Measurements from ENCODE around the gene PLA2R1.

Gene PLA2R1

DNA sequence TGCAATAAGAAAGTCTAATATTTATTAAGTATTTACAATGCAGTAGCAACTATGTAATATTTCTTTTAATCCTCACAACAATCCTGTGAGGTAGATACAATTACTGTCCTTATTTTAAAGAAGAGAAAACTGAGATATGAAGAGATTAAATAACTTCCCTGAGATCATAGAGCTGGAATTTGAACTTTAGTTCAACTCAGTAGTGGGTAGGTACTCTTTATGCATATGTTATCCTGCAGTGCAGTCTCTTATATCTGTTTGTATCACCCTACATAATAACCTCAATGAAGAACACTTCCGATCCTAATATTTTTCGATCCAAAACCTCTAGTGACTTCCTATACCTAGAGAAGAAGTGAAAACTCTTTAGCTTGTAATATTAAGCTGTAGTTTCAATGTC is 64.2 kb downstream of the PLA2R1 start:
- no peak overlapping the region for H2BK5ac ChIP-seq (ENCODE audit: low read length)
- no CpG with 5 or more reads among the region's 2 CpGs for WGBS (ENCODE audit: extremely low coverage, insufficient coverage, low lambda C conversion rate)
- H3K27ac ChIP-seq (ENCODE audit: low read depth, low read length), result no peak overlapping the region
- no peak overlapping the region for H3K4me3 ChIP-seq (ENCODE audit: low read length)
- H2BK120ac ChIP-seq (ENCODE audit: low read depth, low read length), result no peak overlapping the region
- no peak overlapping the region for H3K56ac ChIP-seq (ENCODE audit: low read length)
- H3K4me2 ChIP-seq (ENCODE audit: low read length), result no peak overlapping the region
- no peak overlapping the region for H3K4ac ChIP-seq (ENCODE audit: low read depth, low read length)
- H2BK15ac ChIP-seq (replicated peaks; ENCODE audit: low read depth), result no peak overlapping the region
- no peaks in the 10 kb centered on the region for H3K27me3 ChIP-seq (ENCODE audit: insufficient read depth, low read length, poor library complexity)
- H3K9ac ChIP-seq (ENCODE audit: low read length), result no peak overlapping the region
- no peaks in the 10 kb centered on the region for H3K79me1 ChIP-seq (ENCODE audit: low read length)
- no peak overlapping the region for H2AK5ac ChIP-seq (ENCODE audit: low read length)
- no peak overlapping the region for H3K23ac ChIP-seq (ENCODE audit: low read length)
- H4K5ac ChIP-seq (ENCODE audit: low read length), result no peak overlapping the region
- no peaks in the 10 kb centered on the region for H3K36me3 ChIP-seq (ENCODE audit: control insufficient read depth, insufficient read depth, low read length)
- no peak overlapping the region for H3K18ac ChIP-seq (ENCODE audit: low read length)
- no peak overlapping the region for H4K8ac ChIP-seq (ENCODE audit: low read depth, low read length)
- no peaks in the 10 kb centered on the region for H3K4me1 ChIP-seq (ENCODE audit: control insufficient read depth, low read depth, low read length)
- no peak for DNase-seq
- H3K79me2 ChIP-seq (ENCODE audit: control insufficient read depth, insufficient read depth, low read length), result no peaks in the 10 kb centered on the region

- H3K23ac ChIP-seq (ENCODE audit: low read length), result no peak overlapping the region
- H2AK5ac ChIP-seq (ENCODE audit: low read length), result no peak overlapping the region
- DNase-seq, result no peak
- no peak overlapping the region for H2BK120ac ChIP-seq (ENCODE audit: low read depth, low read length)
- H3K18ac ChIP-seq (ENCODE audit: low read length), result no peak overlapping the region
- H3K4me3 ChIP-seq (ENCODE audit: low read length), result no peak overlapping the region
- H3K4me1 ChIP-seq (ENCODE audit: control insufficient read depth, low read depth, low read length), result no peaks in the 10 kb centered on the region
- H3K79me2 ChIP-seq (ENCODE audit: control insufficient read depth, insufficient read depth, low read length), result no peaks in the 10 kb centered on the region
- H3K79me1 ChIP-seq (ENCODE audit: low read length), result no peaks in the 10 kb centered on the region
- H3K27me3 ChIP-seq (ENCODE audit: insufficient read depth, low read length, poor library complexity), result no peaks in the 10 kb centered on the region
- H4K8ac ChIP-seq (ENCODE audit: low read depth, low read length), result no peak overlapping the region
- H3K36me3 ChIP-seq (ENCODE audit: control insufficient read depth, insufficient read depth, low read length), result no peaks in the 10 kb centered on the region
- H3K9ac ChIP-seq (ENCODE audit: low read length), result no peak overlapping the region
- H2BK5ac ChIP-seq (ENCODE audit: low read length), result no peak overlapping the region
- H3K4me2 ChIP-seq (ENCODE audit: low read length), result no peak overlapping the region
- H3K56ac ChIP-seq (ENCODE audit: low read length), result no peak overlapping the region
- no peak overlapping the region for H3K4ac ChIP-seq (ENCODE audit: low read depth, low read length)
- no peak overlapping the region for H2BK15ac ChIP-seq (replicated peaks; ENCODE audit: low read depth)
- H4K5ac ChIP-seq (ENCODE audit: low read length), result no peak overlapping the region
- no CpG with 5 or more reads among the region's 3 CpGs for WGBS (ENCODE audit: extremely low coverage, insufficient coverage, low lambda C conversion rate)
- no peak overlapping the region for H3K27ac ChIP-seq (ENCODE audit: low read depth, low read length)
Observed at GRCh38 chr2:159996792-159997546, 65.4 kb downstream of the PLA2R1 start.

GRCh38 chr2:159995038-159995437 is 67.4 kb downstream of the PLA2R1 start:
- Histone ChIP-seq H3K79me1 (ENCODE audit: low read length) (no peaks in the 10 kb centered on the region), H3K56ac (ENCODE audit: low read length) (no peak overlapping the region), H2BK120ac (ENCODE audit: low read depth, low read length) (no peak overlapping the region), H2BK5ac (ENCODE audit: low read length) (no peak overlapping the region), H3K23ac (ENCODE audit: low read length) (no peak overlapping the region), H3K4me3 (ENCODE audit: low read length) (no peak overlapping the region), H2AK5ac (ENCODE audit: low read length) (no peak overlapping the region), H3K9ac (ENCODE audit: low read length) (no peak overlapping the region), H3K18ac (ENCODE audit: low read length) (no peak overlapping the region), H4K8ac (ENCODE audit: low read depth, low read length) (no peak overlapping the region), H3K4me2 (ENCODE audit: low read length) (no peak overlapping the region), H2BK15ac (replicated peaks; ENCODE audit: low read depth) (no peak overlapping the region), H3K36me3 (ENCODE audit: control insufficient read depth, insufficient read depth, low read length) (no peaks in the 10 kb centered on the region), H3K27ac (ENCODE audit: low read depth, low read length) (no peak overlapping the region), H3K27me3 (ENCODE audit: insufficient read depth, low read length, poor library complexity) (no peaks in the 10 kb centered on the region), H3K79me2 (ENCODE audit: control insufficient read depth, insufficient read depth, low read length) (no peaks in the 10 kb centered on the region), H3K4ac (ENCODE audit: low read depth, low read length) (no peak overlapping the region), H4K5ac (ENCODE audit: low read length) (no peak overlapping the region), H3K4me1 (ENCODE audit: control insufficient read depth, low read depth, low read length) (no peaks in the 10 kb centered on the region)
- DNase-seq, result no peak
- WGBS (ENCODE audit: extremely low coverage, insufficient coverage, low lambda C conversion rate), result no CpG with 5 or more reads among the region's 2 CpGs

DNA sequence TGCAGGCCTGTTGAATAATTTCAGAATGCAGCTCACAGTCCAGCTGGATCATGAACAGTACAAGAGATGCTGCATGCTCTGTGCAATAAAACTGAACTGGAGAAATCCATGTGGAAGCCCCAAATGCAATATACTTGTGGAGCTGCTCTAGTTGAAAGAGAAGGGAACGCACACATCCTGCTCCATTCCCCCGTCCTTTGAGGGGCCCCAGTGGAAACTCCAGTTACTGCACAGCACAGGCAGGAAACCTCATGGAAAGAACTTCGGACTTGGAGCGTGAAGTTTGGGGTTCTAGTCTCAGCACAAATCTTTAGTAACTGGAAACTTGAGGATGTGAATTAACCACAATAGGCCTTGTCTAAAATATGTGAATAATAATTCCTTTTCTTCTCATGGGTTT is 73.2 kb downstream of the PLA2R1 start:
- peak; percentile 14 for DNase-seq
- H3K27ac ChIP-seq (ENCODE audit: low read depth, low read length), result no peak overlapping the region

DNA sequence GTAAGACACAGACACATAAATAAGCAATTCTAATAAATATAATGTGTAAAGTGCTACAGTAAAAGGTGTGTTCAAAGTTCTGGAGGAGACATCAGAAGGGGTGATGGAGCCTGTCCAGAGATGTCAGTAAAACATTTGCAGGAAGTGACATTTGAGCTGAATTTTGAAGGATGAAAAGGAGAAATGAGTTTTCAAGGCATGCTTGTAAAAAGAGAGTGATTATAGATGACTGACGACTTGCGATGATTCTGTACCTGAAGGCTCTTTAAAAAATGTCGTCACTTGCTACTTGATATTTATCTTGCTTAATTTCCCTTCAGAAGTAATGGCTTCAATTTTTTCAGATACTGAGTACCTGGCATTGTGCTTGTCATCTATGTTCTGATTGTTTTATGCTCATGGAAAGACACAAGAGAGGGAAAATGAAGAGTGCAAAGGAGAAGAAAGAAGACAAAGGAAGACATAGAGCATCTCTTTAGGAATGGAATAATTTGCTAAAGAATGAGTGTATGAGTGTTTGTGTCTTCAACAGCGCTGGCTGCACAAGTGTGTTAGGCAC is 73.9 kb downstream of the PLA2R1 start:
- H2AK5ac ChIP-seq (ENCODE audit: low read length), result no peak overlapping the region
- H3K27ac ChIP-seq (ENCODE audit: low read depth, low read length), result no peak overlapping the region
- H3K9ac ChIP-seq (ENCODE audit: low read length), result no peak overlapping the region
- no peak overlapping the region for H3K4ac ChIP-seq (ENCODE audit: low read depth, low read length)
- H4K5ac ChIP-seq (ENCODE audit: low read length), result no peak overlapping the region
- H2BK15ac ChIP-seq (replicated peaks; ENCODE audit: low read depth), result no peak overlapping the region
- no peaks in the 10 kb centered on the region for H3K4me1 ChIP-seq (ENCODE audit: control insufficient read depth, low read depth, low read length)
- no peak overlapping the region for H3K18ac ChIP-seq (ENCODE audit: low read length)
- H2BK120ac ChIP-seq (ENCODE audit: low read depth, low read length), result no peak overlapping the region
- H3K23ac ChIP-seq (ENCODE audit: low read length), result no peak overlapping the region
- H3K4me2 ChIP-seq (ENCODE audit: low read length), result no peak overlapping the region
- no peaks in the 10 kb centered on the region for H3K27me3 ChIP-seq (ENCODE audit: insufficient read depth, low read length, poor library complexity)
- DNase-seq, result no peak
- H3K4me3 ChIP-seq (ENCODE audit: low read length), result no peak overlapping the region
- no peak overlapping the region for H2BK5ac ChIP-seq (ENCODE audit: low read length)
- no CpG with 5 or more reads among the region's 4 CpGs for WGBS (ENCODE audit: extremely low coverage, insufficient coverage, low lambda C conversion rate)
- H3K36me3 ChIP-seq (ENCODE audit: control insufficient read depth, insufficient read depth, low read length), result no peaks in the 10 kb centered on the region
- no peak overlapping the region for H4K8ac ChIP-seq (ENCODE audit: low read depth, low read length)
- H3K79me1 ChIP-seq (ENCODE audit: low read length), result no peaks in the 10 kb centered on the region
- H3K56ac ChIP-seq (ENCODE audit: low read length), result no peak overlapping the region
- H3K79me2 ChIP-seq (ENCODE audit: control insufficient read depth, insufficient read depth, low read length), result no peaks in the 10 kb centered on the region

More for the DNA sequence above, 73.2 kb downstream of the PLA2R1 start:
- H2BK15ac ChIP-seq (replicated peaks; ENCODE audit: low read depth), result no peak overlapping the region
- H2BK5ac ChIP-seq (ENCODE audit: low read length), result no peak overlapping the region
- no peak overlapping the region for H3K4me3 ChIP-seq (ENCODE audit: low read length)
- H3K9ac ChIP-seq (ENCODE audit: low read length), result no peak overlapping the region
- no peaks in the 10 kb centered on the region for H3K79me2 ChIP-seq (ENCODE audit: control insufficient read depth, insufficient read depth, low read length)
- no peak overlapping the region for H3K23ac ChIP-seq (ENCODE audit: low read length)
- no peak overlapping the region for H4K5ac ChIP-seq (ENCODE audit: low read length)
- H3K79me1 ChIP-seq (ENCODE audit: low read length), result no peaks in the 10 kb centered on the region
- no peak overlapping the region for H3K4me2 ChIP-seq (ENCODE audit: low read length)
- H3K56ac ChIP-seq (ENCODE audit: low read length), result no peak overlapping the region
- no peak overlapping the region for H2BK120ac ChIP-seq (ENCODE audit: low read depth, low read length)
- no peaks in the 10 kb centered on the region for H3K27me3 ChIP-seq (ENCODE audit: insufficient read depth, low read length, poor library complexity)
- no peak overlapping the region for H3K18ac ChIP-seq (ENCODE audit: low read length)
- H3K36me3 ChIP-seq (ENCODE audit: control insufficient read depth, insufficient read depth, low read length), result no peaks in the 10 kb centered on the region
- WGBS (ENCODE audit: extremely low coverage, insufficient coverage, low lambda C conversion rate), result no CpG with 5 or more reads among the region's 4 CpGs
- H4K8ac ChIP-seq (ENCODE audit: low read depth, low read length), result no peak overlapping the region
- H3K4ac ChIP-seq (ENCODE audit: low read depth, low read length), result no peak overlapping the region
- no peak overlapping the region for H2AK5ac ChIP-seq (ENCODE audit: low read length)
- H3K4me1 ChIP-seq (ENCODE audit: control insufficient read depth, low read depth, low read length), result no peaks in the 10 kb centered on the region

- no peak overlapping the region for H3K4me2 ChIP-seq (ENCODE audit: low read length)
- H3K36me3 ChIP-seq (ENCODE audit: control insufficient read depth, insufficient read depth, low read length), result no peaks in the 10 kb centered on the region
- no peak overlapping the region for H4K5ac ChIP-seq (ENCODE audit: low read length)
- no peaks in the 10 kb centered on the region for H3K79me1 ChIP-seq (ENCODE audit: low read length)
- H3K4me3 ChIP-seq (ENCODE audit: low read length), result no peak overlapping the region
- no peak overlapping the region for H3K23ac ChIP-seq (ENCODE audit: low read length)
- WGBS (ENCODE audit: extremely low coverage, insufficient coverage, low lambda C conversion rate), result no CpG with 5 or more reads among the region's 6 CpGs
- H2BK5ac ChIP-seq (ENCODE audit: low read length), result no peak overlapping the region
- no peaks in the 10 kb centered on the region for H3K79me2 ChIP-seq (ENCODE audit: control insufficient read depth, insufficient read depth, low read length)
- no peak overlapping the region for H3K9ac ChIP-seq (ENCODE audit: low read length)
- H2BK15ac ChIP-seq (replicated peaks; ENCODE audit: low read depth), result no peak overlapping the region
- H3K4ac ChIP-seq (ENCODE audit: low read depth, low read length), result no peak overlapping the region
- H4K8ac ChIP-seq (ENCODE audit: low read depth, low read length), result no peak overlapping the region
- no peak overlapping the region for H3K27ac ChIP-seq (ENCODE audit: low read depth, low read length)
- H2AK5ac ChIP-seq (ENCODE audit: low read length), result no peak overlapping the region
- no peak overlapping the region for H3K18ac ChIP-seq (ENCODE audit: low read length)
- no peak for DNase-seq
- H3K56ac ChIP-seq (ENCODE audit: low read length), result no peak overlapping the region
- H3K4me1 ChIP-seq (ENCODE audit: control insufficient read depth, low read depth, low read length), result peaks cover 9% of the 10 kb centered on the region
- no peaks in the 10 kb centered on the region for H3K27me3 ChIP-seq (ENCODE audit: insufficient read depth, low read length, poor library complexity)
- H2BK120ac ChIP-seq (ENCODE audit: low read depth, low read length), result no peak overlapping the region
Observed at GRCh38 chr2:159987181-159987580, 75.2 kb downstream of the PLA2R1 start.

Measured in mesendoderm (in vitro differentiated cells).